Keratinocyte (primary cell): ENCODE data around the gene UBE2F.

Experiments
- EZH2 ChIP-seq: IDR thresholded peaks from one replicate; pipeline ENCODE4 v1.6.1; 2012; ENCODE audit warnings: inconsistent platforms, mild to moderate bottlenecking, low read length, moderate library complexity
- TF ChIP-seq, protein P1 (sequence below), 3 experiments: IDR thresholded peaks in 1 of 3; conservative IDR thresholded peaks in 1 of 3; optimal IDR thresholded peaks in 1 of 3; 2 replicates in 2 of 3; 3 replicates in 1 of 3; pipeline versions ENCODE3 to v1.5.1; 2011; ENCODE audit warnings: low read length in 3 of 3, mild to moderate bottlenecking in 3 of 3, moderate library complexity in 2 of 3, control low read depth in 1 of 3, inconsistent platforms in 1 of 3; ENCODE audit not compliant: insufficient read depth in 2 of 3; ENCODE audit errors: extremely low read depth in 1 of 3

GRCh38 chr2:237971661-237972060 is 4.8 kb downstream of the UBE2F start:
- TF ChIP-seq, protein P1, sequence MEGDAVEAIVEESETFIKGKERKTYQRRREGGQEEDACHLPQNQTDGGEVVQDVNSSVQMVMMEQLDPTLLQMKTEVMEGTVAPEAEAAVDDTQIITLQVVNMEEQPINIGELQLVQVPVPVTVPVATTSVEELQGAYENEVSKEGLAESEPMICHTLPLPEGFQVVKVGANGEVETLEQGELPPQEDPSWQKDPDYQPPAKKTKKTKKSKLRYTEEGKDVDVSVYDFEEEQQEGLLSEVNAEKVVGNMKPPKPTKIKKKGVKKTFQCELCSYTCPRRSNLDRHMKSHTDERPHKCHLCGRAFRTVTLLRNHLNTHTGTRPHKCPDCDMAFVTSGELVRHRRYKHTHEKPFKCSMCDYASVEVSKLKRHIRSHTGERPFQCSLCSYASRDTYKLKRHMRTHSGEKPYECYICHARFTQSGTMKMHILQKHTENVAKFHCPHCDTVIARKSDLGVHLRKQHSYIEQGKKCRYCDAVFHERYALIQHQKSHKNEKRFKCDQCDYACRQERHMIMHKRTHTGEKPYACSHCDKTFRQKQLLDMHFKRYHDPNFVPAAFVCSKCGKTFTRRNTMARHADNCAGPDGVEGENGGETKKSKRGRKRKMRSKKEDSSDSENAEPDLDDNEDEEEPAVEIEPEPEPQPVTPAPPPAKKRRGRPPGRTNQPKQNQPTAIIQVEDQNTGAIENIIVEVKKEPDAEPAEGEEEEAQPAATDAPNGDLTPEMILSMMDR (optimal IDR thresholded peaks at IDR 0.05 in 1 of 3, IDR thresholded peaks at IDR 0.05 in 1 of 3, conservative IDR thresholded peaks at IDR 0.05 in 1 of 3; ENCODE audit: extremely low read depth in 1 of 3, insufficient read depth in 2 of 3, low read length in 3 of 3), result no peak
- TF ChIP-seq EZH2, result no peak
